ENCODE data around the gene SYT7.

The SYT7 gene

GRCh38 chr11:61536676-61537270 lies 44.1 kb downstream of the SYT7 start:
- no peak for DNase-seq (ENCODE audit: low read depth in 2 of 2)

DNA sequence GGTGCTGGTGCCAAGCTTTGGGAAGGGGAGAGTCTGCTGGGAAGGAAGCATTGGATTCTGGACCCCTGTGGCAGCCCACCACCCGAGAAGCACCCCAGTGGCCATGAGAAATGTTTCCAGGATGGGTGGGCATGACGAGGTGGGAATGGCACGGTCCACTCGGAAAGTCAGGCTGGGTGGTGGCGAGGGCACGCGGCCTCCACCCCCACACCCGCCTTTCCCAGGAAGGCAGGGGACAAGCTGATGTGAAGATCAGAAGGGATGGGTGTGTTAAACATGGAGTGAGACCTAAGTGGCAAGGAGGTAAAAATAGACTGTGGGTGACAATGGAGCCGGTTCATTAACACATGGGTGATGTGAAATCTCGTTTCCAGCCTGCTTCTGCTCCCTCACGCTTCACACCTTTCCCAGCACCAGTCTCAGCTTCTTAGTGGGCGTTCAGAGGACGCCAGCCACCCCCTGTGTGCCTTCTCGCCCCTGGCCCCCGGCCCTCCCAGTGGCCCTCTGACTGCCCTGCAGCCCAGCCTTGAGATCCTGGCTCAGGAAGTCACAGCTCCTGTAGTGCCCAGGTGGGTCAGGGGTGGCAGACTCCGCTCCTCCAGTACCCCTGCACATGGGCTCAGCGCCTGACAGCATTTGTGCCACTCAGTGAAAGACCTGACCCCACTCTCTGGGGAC lies 44.7 kb downstream of the SYT7 start:
- DNase-seq (ENCODE audit: low read depth in 2 of 2): no peak

- DNase-seq (ENCODE audit: low read depth in 2 of 2): no peak
These were observed 45.7 kb downstream of the SYT7 start for GRCh38 chr11:61534933-61535839.

DNA sequence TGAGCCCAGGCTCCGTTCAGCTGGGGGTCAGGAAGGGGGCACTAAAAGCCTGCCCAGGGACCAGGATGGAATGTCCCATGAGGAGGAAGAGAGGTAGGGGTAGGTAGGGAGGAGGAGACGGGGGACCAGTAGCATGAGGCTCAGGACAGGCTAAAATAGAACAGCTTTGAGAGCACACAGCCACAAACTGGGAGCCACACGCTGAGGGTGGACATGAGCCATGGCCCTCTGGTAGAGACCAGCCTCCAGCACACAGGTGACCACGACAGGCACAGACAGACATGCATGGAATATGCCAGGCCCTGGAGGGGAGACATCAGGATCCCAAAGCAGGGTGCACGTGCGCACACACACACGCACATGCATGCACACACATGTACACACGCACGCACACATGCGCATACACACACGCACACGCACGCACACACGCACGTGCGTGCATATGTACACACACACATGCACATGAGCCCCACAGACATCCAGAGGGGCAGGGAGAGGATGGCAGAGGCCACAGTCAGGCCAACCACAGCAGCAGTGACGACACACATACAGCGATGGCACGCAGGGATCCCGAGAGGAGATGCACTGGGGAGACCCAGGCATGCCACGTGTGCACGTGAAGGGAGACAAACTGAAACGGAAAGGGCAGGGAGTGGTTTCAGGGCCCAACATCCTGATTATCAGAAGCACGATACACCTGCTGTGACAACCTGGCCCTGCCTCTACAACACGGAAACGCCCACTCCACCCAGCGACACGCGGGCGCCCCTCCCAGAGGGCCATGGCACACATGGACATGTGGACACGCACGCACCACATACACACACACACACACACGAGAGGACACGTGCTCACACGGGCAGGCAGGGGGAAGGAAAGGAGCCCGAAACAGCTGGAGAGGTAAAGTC lies 46.6 kb downstream of the SYT7 start:
- DNase-seq (ENCODE audit: low read depth in 2 of 2): no peak

DNA sequence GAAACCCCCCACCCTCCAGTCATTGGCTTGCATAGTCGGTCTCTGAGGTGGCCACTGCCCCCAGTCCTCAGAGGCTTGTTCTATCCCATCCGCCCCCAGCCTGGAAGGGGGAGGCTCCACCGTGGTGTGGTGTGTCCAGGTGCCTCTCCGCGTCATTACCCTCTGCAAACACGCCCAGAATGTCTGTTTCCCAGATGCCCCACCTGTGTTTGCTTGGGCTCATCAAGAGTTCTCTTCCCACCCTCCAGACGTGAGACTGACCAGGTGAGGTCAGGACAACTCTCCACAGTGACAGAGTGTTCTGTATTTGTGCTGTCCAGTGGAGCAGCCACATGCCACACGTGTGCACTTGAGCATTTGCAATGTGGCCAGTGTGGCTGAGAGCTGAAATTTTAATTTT lies 47.5 kb downstream of the SYT7 start:
- no peak for DNase-seq (ENCODE audit: low read depth in 2 of 2)

GRCh38 chr11:61533039-61533375 lies 47.9 kb downstream of the SYT7 start:
- DNase-seq (ENCODE audit: low read depth in 2 of 2): no peak

DNA sequence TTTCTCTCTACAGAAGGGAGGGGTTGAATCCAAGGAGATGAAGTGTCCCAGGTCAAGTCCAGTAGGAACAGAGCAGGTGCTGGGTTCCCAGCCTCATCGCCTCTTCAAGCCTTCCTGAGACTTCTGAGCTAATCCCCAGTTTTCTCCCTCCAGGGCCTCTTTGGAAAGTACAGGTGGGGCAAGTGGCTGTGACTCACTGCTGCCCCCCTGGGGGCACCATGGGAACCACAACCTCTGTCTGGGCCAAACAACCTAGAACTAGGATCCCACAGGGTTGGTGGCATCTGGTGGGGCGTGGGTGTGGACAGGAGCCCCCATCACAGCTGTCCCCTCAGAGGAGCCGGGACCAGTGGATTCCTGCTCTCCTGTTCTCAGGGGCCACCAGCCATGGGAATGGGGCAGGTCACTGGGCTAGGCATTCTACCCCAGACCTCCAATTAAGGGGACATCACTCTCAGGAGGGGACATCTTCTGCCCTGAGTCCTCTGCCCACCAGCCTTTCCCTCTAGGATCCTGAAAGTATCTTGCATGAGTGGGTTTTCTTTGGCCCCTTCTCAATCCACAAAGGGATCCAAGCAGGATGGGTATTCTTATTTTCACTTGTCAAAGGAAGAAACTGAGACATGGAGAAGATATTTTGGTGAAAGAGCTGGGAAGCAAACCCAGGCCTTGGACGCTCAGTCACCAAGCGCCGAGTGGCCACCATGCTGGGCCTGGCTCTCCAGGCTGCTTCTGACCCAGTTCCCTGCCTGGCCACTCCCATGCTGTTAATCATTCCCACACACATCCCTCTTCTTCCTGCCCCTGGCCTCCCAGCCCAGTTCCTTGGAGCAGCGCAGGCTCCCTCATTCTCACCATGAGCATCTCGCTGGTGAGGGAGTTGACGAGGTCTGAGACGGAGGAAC lies 48.5 kb downstream of the SYT7 start:
- DNase-seq (ENCODE audit: low read depth in 2 of 2): peak; percentile 30 to 36

DNA sequence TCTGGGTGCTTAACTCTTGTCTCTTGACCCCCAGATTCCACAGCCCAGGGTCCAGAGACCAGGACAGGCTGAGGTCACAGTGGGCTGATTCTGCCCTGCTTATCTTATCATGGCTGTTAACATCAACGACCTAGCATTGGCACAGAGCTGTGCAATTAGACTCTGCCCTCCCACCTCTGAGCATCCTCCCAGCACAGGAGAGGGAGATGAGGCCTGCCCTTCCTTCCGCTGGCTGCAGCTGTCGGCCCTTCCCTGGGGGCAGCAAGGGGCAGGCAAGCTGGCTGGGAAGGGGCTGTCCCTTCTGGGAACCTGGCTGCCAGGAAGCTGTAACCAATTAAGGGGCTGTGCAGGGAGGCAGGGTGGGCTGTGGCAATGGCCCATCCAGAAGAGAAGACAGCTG lies 49.8 kb downstream of the SYT7 start:
- DNase-seq (ENCODE audit: low read depth in 2 of 2): no peak

- DNase-seq (ENCODE audit: low read depth in 2 of 2): no peak
These were observed 51.2 kb downstream of the SYT7 start for GRCh38 chr11:61529537-61530225.

DNA sequence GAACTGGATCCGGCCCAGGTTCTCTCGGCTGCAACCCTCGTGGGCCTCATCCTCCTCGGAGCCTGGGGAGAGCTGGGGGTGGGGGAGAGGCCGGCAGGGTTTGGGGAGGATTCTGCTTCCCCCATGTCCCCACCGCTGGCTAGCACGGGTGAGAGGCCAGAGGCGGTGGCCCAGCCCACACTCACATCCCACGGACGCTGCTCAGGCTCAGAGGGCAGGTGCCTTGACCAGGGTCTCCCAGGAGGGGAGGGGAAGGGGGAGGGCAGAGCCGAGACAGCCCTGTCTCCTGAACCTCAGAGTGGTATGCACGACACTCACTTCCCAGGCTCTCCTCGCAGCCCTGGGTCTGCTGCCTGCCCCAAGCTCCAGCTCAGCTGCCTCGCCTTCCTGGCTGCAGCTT lies 52.8 kb downstream of the SYT7 start:
- DNase-seq (ENCODE audit: low read depth in 2 of 2): no peak

GRCh38 chr11:61526956-61527731 lies 53.7 kb downstream of the SYT7 start:
- no peak for DNase-seq (ENCODE audit: low read depth in 2 of 2)

- no peak for DNase-seq (ENCODE audit: low read depth in 2 of 2)
These were observed 54.6 kb downstream of the SYT7 start for GRCh38 chr11:61526229-61526628.

GRCh38 chr11:61524963-61525587 lies 55.8 kb downstream of the SYT7 start:
- no peak for DNase-seq (ENCODE audit: low read depth in 2 of 2)

- no peak for DNase-seq (ENCODE audit: low read depth in 2 of 2)
These were observed 56.4 kb downstream of the SYT7 start for GRCh38 chr11:61524446-61524845.

DNA sequence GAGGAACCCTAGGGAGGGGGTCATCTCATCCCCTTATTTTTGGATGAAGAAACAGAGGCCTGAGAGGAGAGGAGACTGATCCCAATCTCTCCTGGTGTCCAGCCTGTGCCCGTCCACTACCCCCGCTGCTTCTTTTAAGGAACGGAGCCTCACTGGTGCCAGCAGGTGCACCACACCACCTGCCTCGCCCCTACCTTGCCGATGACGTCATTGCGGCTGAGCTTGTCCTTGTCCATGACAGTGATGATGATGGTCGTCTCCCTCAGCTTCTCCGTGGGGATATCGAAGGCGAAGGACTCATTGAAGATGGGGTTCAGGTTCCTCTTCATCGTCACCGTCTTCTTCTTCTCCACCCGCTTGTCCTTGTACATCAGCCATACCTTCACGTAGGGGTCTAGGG lies 58.0 kb downstream of the SYT7 start:
- no peak for DNase-seq (ENCODE audit: low read depth in 2 of 2)

- no peak for DNase-seq (ENCODE audit: low read depth in 2 of 2)
These were observed 62.7 kb downstream of the SYT7 start for GRCh38 chr11:61518032-61518795.

DNA sequence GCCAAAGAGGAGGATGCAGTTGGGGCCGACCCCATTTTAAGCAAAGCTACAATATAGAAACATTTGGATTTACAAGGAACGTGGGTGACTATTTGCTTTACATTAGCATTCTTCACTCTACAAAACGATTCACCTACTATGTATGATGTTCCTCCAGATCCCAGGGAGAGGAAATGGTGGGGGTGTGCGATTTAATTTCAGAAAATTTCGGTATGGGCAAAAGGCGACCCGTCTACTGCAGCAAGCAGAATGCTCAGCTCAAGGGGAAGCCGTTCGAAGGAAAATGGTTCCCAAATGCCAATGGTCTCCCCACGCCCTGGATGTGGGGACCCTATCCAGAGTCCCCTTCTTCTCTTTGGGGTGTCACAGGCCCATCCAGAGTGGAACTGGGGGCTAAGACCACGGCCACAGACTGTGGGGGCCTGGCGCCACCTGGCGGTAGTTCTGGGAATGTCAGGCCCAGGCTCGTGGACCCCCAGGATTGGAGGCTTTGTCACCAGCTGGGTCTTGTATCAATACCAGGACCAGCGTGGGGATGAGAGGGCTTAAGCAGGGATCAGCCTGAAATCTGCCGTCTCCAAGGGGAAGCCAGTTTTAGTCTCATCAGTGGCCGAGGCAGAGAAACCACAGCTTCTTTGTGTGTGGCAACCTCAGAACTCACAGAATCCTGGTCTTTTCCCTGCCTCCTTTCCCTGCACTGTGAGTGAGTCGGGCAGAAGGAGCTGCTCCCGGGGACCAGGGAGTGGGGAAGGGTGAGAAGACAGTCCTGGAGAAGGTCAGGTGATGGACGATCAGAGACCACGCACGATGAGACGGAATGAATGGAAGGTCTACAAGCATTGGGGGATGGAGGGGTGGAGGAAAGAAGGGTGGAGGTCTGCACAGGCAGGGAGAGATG lies 64.0 kb downstream of the SYT7 start:
- peak; percentile 50 to 65 for DNase-seq (ENCODE audit: low read depth in 2 of 2)

Measured in stimulated activated CD8-positive, alpha-beta memory T cell treated with anti-CD3 and anti-CD28 coated beads, Interleukin-2, amount 100 ng/mL, for 48 hours (primary cell).